K562 (cell line): Measurements from ENCODE around the gene CALCOCO2. TPM values are rescaled to one million over a fixed set of nuclear protein-coding genes. Genes with fewer than 3 reads are reported as not detected.

Experiments used
- BRF1 ChIP-seq: IDR thresholded peaks from 3 replicates; pipeline ENCODE4 v1.6.1; 2011; ENCODE audit warnings: borderline replicate concordance, mild to moderate bottlenecking; ENCODE audit not compliant: insufficient read length; ENCODE audit errors: extremely low read depth
- CBX5 ChIP-seq: IDR thresholded peaks from 2 replicates; pipeline ENCODE4 v1.6.1; 2014; ENCODE audit warnings: low read depth, borderline replicate concordance
- FOXM1 ChIP-seq, 2 experiments: fragments of 450-650 bp in 1 of 2; sonication (generic) in 1 of 2; formaldehyde crosslinking in 1 of 2; IDR thresholded peaks; 2 replicates each; pipeline versions ENCODE4 v1.6.1 to v1.9.0; 2017 to 2022; ENCODE audit warnings: low read depth in 2 of 2, mild to moderate bottlenecking in 2 of 2, missing genetic modification reagents in 1 of 2, moderate library complexity in 1 of 2
- HDAC6 ChIP-seq: IDR thresholded peaks from 2 replicates; pipeline ENCODE4 v1.6.1; 2012; ENCODE audit warnings: low read depth, mild to moderate bottlenecking, control low read depth, inconsistent platforms, low read length, moderate library complexity
- HNRNPH1 ChIP-seq: fragments of 200-400 bp; formaldehyde crosslinking; optimal IDR thresholded peaks from 2 replicates; pipeline ENCODE3; 2017; ENCODE audit warnings: low read depth, mild to moderate bottlenecking, low read length, moderate library complexity
- HOXB6 ChIP-seq: fragments of 250-450 bp; sonication (Bioruptor Pico); IDR thresholded peaks from 2 replicates; pipeline ENCODE4 v1.5.1; 2022; ENCODE audit warnings: mild to moderate bottlenecking, borderline replicate concordance
- IFI16 ChIP-seq: fragments of 250-450 bp; sonication (Bioruptor Pico); IDR thresholded peaks from 2 replicates; pipeline ENCODE4 v2.1.2; 2022; ENCODE audit warnings: mild to moderate bottlenecking, inconsistent platforms
- JUN ChIP-seq, 2 experiments: sonication (generic) in 1 of 2; formaldehyde crosslinking in 1 of 2; IDR thresholded peaks; 2 replicates each; pipeline versions ENCODE4 v1.6.1 to v1.8.0; 2012 to 2022; ENCODE audit warnings: borderline replicate concordance in 2 of 2, mild to moderate bottlenecking in 2 of 2, improper control_type of control experiment in 1 of 2, low read depth in 1 of 2, low read length in 1 of 2, missing genetic modification reagents in 1 of 2
- LARP7 ChIP-seq: fragments of 450-650 bp; IDR thresholded peaks from 2 replicates; pipeline ENCODE4 v1.6.1; 2016
- MECOM ChIP-seq: fragments of 250-450 bp; sonication (Bioruptor Pico); IDR thresholded peaks from 2 replicates; pipeline ENCODE4 v1.8.0; 2022; ENCODE audit warnings: inconsistent platforms
- PCBP1 ChIP-seq: fragments of 200-400 bp; formaldehyde crosslinking; IDR thresholded peaks from 2 replicates; pipeline ENCODE4 v1.6.1; 2018; ENCODE audit warnings: mild to moderate bottlenecking, low read depth, low read length; ENCODE audit not compliant: poor library complexity, severe bottlenecking
- PHB2 ChIP-seq: fragments of 450-650 bp; IDR thresholded peaks from 2 replicates; pipeline ENCODE4 v1.6.1; 2017; ENCODE audit warnings: low read depth
- PML ChIP-seq: IDR thresholded peaks from 2 replicates; pipeline ENCODE4 v1.6.1; 2012; ENCODE audit warnings: low read length, inconsistent platforms
- RBM25 ChIP-seq: fragments of 200-400 bp; formaldehyde crosslinking; IDR thresholded peaks from 2 replicates; pipeline ENCODE4 v1.6.1; 2018; ENCODE audit warnings: low read length, low read depth, moderate library complexity; ENCODE audit not compliant: severe bottlenecking
- SMARCC2 ChIP-seq: fragments of 450-650 bp; IDR thresholded peaks from 2 replicates; pipeline ENCODE4 v1.6.1; 2017; ENCODE audit warnings: antibody characterized with exemption, moderate library complexity, mild to moderate bottlenecking, low read depth
- TAF7 ChIP-seq: fragments of 450-650 bp; IDR thresholded peaks from 2 replicates; pipeline ENCODE4 v1.6.1; 2016; ENCODE audit warnings: missing genetic modification characterization, missing compliant biosample characterization
- TOE1 ChIP-seq, 2 experiments: fragments of 450-650 bp in 1 of 2; sonication (generic) in 1 of 2; formaldehyde crosslinking in 1 of 2; IDR thresholded peaks; 2 replicates each; pipeline versions ENCODE4 v1.7.1 to v1.8.0; 2016 to 2022; ENCODE audit warnings: borderline replicate concordance in 2 of 2, mild to moderate bottlenecking in 2 of 2, antibody characterized with exemption in 1 of 2, inconsistent platforms in 1 of 2, low read depth in 1 of 2, missing genetic modification reagents in 1 of 2, moderate library complexity in 1 of 2
- U2AF2 ChIP-seq: fragments of 200-400 bp; formaldehyde crosslinking; optimal IDR thresholded peaks from 2 replicates; pipeline ENCODE3; 2017; ENCODE audit warnings: low read depth, mild to moderate bottlenecking, low read length
- ZKSCAN8 ChIP-seq: fragments of 200-800 bp; sonication (Bioruptor generic); IDR thresholded peaks from 2 replicates; pipeline ENCODE4 v1.6.1; 2016; ENCODE audit warnings: missing genetic modification characterization, missing compliant biosample characterization
- ZNF124 ChIP-seq: sonication (generic); formaldehyde crosslinking; IDR thresholded peaks from 2 replicates; pipeline ENCODE4 v1.8.1; 2022; ENCODE audit warnings: missing genetic modification reagents
- ZNF830 ChIP-seq: fragments of 250-450 bp; sonication (Bioruptor Pico); IDR thresholded peaks from 2 replicates; pipeline ENCODE4 v1.5.0; 2021; ENCODE audit warnings: mild to moderate bottlenecking
- polyA plus RNA-seq, 8 experiments: library from polyadenylated mRNA; depleted of rRNA in 4 of 8; stranded (reverse) in 5 of 8; unstranded in 3 of 8; fragments of >200 nt; fragmentation: Nextera tagmentation in 2 of 8; fragmentation: Illumina TruSeq in 1 of 8; extraction: Ambion mirVana in 2 of 8; extraction: Trizol in 1 of 8; gene quantifications; 2 replicates each; pipeline versions ENCODE4 v1.2.1 to v1.2.3, GENCODE V29; 2011 to 2014; ENCODE audit warnings: inconsistent platforms in 1 of 8, missing spikeins in 1 of 8
- total RNA-seq, 7 experiments: library from RNA; depleted of rRNA in 6 of 7; stranded (reverse); fragments of >200 nt in 6 of 7; fragmentation: Illumina TruSeq in 2 of 7; extraction: Trizol in 2 of 7; gene quantifications; 2 replicates each; pipeline versions ENCODE4 v1.2.1 to v1.2.3, GENCODE V29; 2011 to 2021; ENCODE audit warnings: low replicate concordance in 1 of 7
- TF ChIP-seq, protein P1 (sequence below): fragments of 250-450 bp; sonication (Bioruptor Pico); IDR thresholded peaks from 2 replicates; pipeline ENCODE4 v1.5.0; 2021; ENCODE audit warnings: mild to moderate bottlenecking, borderline replicate concordance
- TF ChIP-seq, protein P2 (sequence below): sonication (generic); formaldehyde crosslinking; IDR thresholded peaks from 2 replicates; pipeline ENCODE4 v1.8.1; 2022; ENCODE audit warnings: missing genetic modification reagents

The CALCOCO2 gene
- total and polyA plus RNA-seq, 9 of the 15 experiments (the other 6 are each of a cell fraction or from before 2014, with no cell fraction given), result 24.1 to 87.3 (median 67.5) TPM

- TF ChIP-seq LARP7 (no peak), RBM25 (no peak), CBX5 (no peak), HNRNPH1 (no peak), BRF1 (no peak), TAF7 (tag) (peak; percentile 95), PHB2 (no peak), HOXB6 (peak; percentile 92; the same call in 1 of the 2 replicates), PCBP1 (no peak), ZKSCAN8 (CRISPR knock-in tag) (peak; percentile 98), IFI16 (0 out of 2 replicates have a peak, but pooled peaks have one; percentile 66), JUN (IDR thresholded peaks at IDR 0.05; ENCODE audit: borderline replicate concordance, low read depth, low read length) (no peak), JUN (CRISPR knock-in tag; IDR thresholded peaks at IDR 0.05; ENCODE audit: borderline replicate concordance) (no peak), U2AF2 (no peak), TOE1 (IDR thresholded peaks at IDR 0.05; ENCODE audit: borderline replicate concordance) (no peak), TOE1 (CRISPR knock-in tag; IDR thresholded peaks at IDR 0.05; ENCODE audit: borderline replicate concordance, low read depth) (no peak), HDAC6 (no peak), ZNF830 (CRISPR knock-in tag) (peak; percentile 87), FOXM1 (IDR thresholded peaks at IDR 0.05; ENCODE audit: low read depth) (no peak), FOXM1 (CRISPR knock-in tag; IDR thresholded peaks at IDR 0.05; ENCODE audit: low read depth) (no peak), MECOM (CRISPR knock-in tag) (peak; percentile 99), SMARCC2 (no peak), PML (no peak), ZNF124 (CRISPR knock-in tag) (no peak)
- TF ChIP-seq, protein P1, sequence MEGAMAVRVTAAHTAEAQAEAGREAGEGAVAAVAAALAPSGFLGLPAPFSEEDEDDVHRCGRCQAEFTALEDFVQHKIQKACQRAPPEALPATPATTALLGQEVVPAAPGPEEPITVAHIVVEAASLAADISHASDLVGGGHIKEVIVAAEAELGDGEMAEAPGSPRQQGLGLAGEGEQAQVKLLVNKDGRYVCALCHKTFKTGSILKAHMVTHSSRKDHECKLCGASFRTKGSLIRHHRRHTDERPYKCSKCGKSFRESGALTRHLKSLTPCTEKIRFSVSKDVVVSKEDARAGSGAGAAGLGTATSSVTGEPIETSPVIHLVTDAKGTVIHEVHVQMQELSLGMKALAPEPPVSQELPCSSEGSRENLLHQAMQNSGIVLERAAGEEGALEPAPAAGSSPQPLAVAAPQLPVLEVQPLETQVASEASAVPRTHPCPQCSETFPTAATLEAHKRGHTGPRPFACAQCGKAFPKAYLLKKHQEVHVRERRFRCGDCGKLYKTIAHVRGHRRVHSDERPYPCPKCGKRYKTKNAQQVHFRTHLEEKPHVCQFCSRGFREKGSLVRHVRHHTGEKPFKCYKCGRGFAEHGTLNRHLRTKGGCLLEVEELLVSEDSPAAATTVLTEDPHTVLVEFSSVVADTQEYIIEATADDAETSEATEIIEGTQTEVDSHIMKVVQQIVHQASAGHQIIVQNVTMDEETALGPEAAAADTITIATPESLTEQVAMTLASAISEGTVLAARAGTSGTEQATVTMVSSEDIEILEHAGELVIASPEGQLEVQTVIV, result peak; percentile 81
- TF ChIP-seq, protein P2, sequence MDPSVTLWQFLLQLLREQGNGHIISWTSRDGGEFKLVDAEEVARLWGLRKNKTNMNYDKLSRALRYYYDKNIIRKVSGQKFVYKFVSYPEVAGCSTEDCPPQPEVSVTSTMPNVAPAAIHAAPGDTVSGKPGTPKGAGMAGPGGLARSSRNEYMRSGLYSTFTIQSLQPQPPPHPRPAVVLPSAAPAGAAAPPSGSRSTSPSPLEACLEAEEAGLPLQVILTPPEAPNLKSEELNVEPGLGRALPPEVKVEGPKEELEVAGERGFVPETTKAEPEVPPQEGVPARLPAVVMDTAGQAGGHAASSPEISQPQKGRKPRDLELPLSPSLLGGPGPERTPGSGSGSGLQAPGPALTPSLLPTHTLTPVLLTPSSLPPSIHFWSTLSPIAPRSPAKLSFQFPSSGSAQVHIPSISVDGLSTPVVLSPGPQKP (CRISPR knock-in tag), result no peak
Measured at GRCh38 chr17:48825446-48826381, 5.1 kb upstream of the CALCOCO2 start (continued).
